ENCODE results near the gene ART1. TPM values are rescaled to one million over a fixed set of nuclear protein-coding genes. Genes with fewer than 3 reads are reported as not detected.

The ART1 gene
- total and polyA plus RNA-seq, 2 donors (not counting 3 experiments of a cell fraction or from before 2014, with no cell fraction given): not detected

GRCh38 chr11:3669128-3669527, 24.2 kb downstream of the ART1 start:
- Histone ChIP-seq H3K79me2 (ENCODE audit: control insufficient read depth, insufficient read depth, low read length) (no peaks in the 10 kb centered on the region), H3K4me2 (ENCODE audit: insufficient read depth, low read length) (no peak overlapping the region), H3K4me1 (ENCODE audit: control insufficient read depth, extremely low read depth, insufficient read depth, low read length) (no peaks in the 10 kb centered on the region), H3K27ac (ENCODE audit: insufficient read depth, low read depth, low read length) (no peak overlapping the region), H3K27me3 (ENCODE audit: control insufficient read depth in 2 of 2, insufficient read depth in 2 of 2, low read length in 2 of 2) (no peaks in the 10 kb centered on the region), H2AFZ (ENCODE audit: low read depth, low read length) (no peak overlapping the region), H4K20me1 (replicated peaks; ENCODE audit: control insufficient read depth, extremely low read depth, insufficient read depth, low read length) (no peaks in the 10 kb centered on the region), H3K4me3 (replicated peaks in 1 of 3; ENCODE audit: insufficient read depth in 1 of 3, low read depth in 1 of 3, low read length in 3 of 3) (no peak overlapping the region), H3K9ac (replicated peaks; ENCODE audit: extremely low read depth, insufficient read depth, low read length) (no peak overlapping the region), H3K36me3 (ENCODE audit: control insufficient read depth in 2 of 2, extremely low read depth in 1 of 2, insufficient read depth in 2 of 2, low read length in 2 of 2) (peaks cover 2 to 25% of the 10 kb centered on the region in 2 experiments), H3K9me1 (replicated peaks; ENCODE audit: control insufficient read depth, extremely low read depth, insufficient read depth, low read length) (no peaks in the 10 kb centered on the region), H3K9me3 (replicated peaks; ENCODE audit: control insufficient read depth, insufficient read depth, low read length) (no peaks in the 10 kb centered on the region)
- FAIRE-seq (no peak), DNase-seq (ENCODE audit: low read depth, low spot score) (no peak)
- intact Hi-C loops (cut with micrococcal nuclease) (no loop called here), dilution Hi-C loops (cut with MboI; ENCODE audit: extremely low pct_ligation_motif_present, low sequenced_read_pairs) (no loop called here)
- ChIA-PET POLR2A (no interaction called here), CTCF (no interaction called here)
- TF ChIP-seq POLR2A (IDR thresholded peaks at IDR 0.05; ENCODE audit: low read depth, low read length) (no peak), GATA2 (IDR thresholded peaks at IDR 0.05; ENCODE audit: insufficient read depth, insufficient read length, low read depth, low read length) (no peak), POLR2AphosphoS5 (IDR thresholded peaks at IDR 0.05; ENCODE audit: insufficient read depth, low read depth, low read length) (no peak), MYC (IDR thresholded peaks at IDR 0.05; ENCODE audit: low read depth, low read length) (no peak)
- BruUV-seq (replicated peaks): no TSS peak

GRCh38 chr11:3669742-3670183, 24.8 kb downstream of the ART1 start:
- ChIA-PET CTCF (interaction anchor here (1.5 kb wide), 1 partner anchor 12 kb away, joined by 3 read pairs; no protein-coding TSS in a partner anchor), POLR2A (no interaction called here)
- H2AFZ ChIP-seq (ENCODE audit: low read depth, low read length): no peak overlapping the region
- H3K27me3 ChIP-seq (ENCODE audit: control insufficient read depth in 2 of 2, insufficient read depth in 2 of 2, low read length in 2 of 2): no peaks in the 10 kb centered on the region
- H3K9me1 ChIP-seq (replicated peaks; ENCODE audit: control insufficient read depth, extremely low read depth, insufficient read depth, low read length): no peaks in the 10 kb centered on the region
- no TSS peak for BruUV-seq (replicated peaks)
- TF ChIP-seq CTCF (IDR thresholded peaks at IDR 0.05; ENCODE audit: extremely low read depth in 1 of 2, insufficient read depth in 1 of 2, low read depth in 1 of 2, low read length in 2 of 2) (no peak), FOS (IDR thresholded peaks at IDR 0.05; ENCODE audit: borderline replicate concordance, insufficient read depth, low read length) (no peak), JUN (IDR thresholded peaks at IDR 0.05; ENCODE audit: borderline replicate concordance, insufficient read depth, insufficient read length, low read depth) (no peak), GATA2 (IDR thresholded peaks at IDR 0.05; ENCODE audit: insufficient read depth, insufficient read length, low read depth, low read length) (no peak), MAX (IDR thresholded peaks at IDR 0.05; ENCODE audit: insufficient read depth, insufficient read length) (no peak), POLR2AphosphoS5 (IDR thresholded peaks at IDR 0.05; ENCODE audit: insufficient read depth, low read depth, low read length) (no peak), POLR2A (IDR thresholded peaks at IDR 0.05; ENCODE audit: low read depth, low read length) (no peak), MYC (IDR thresholded peaks at IDR 0.05; ENCODE audit: low read depth, low read length) (no peak), EZH2 (IDR thresholded peaks at IDR 0.05; ENCODE audit: borderline replicate concordance, low read depth, low read length, severe bottlenecking) (no peak)
- no peak overlapping the region for H3K27ac ChIP-seq (ENCODE audit: insufficient read depth, low read depth, low read length)
- intact Hi-C loops (cut with micrococcal nuclease): no loop called here
- DNase-seq (ENCODE audit: low read depth, low spot score) (no peak), FAIRE-seq (no peak)
- no peaks in the 10 kb centered on the region for H3K9me3 ChIP-seq (replicated peaks; ENCODE audit: control insufficient read depth, insufficient read depth, low read length)
- H3K36me3 ChIP-seq (ENCODE audit: control insufficient read depth in 2 of 2, extremely low read depth in 1 of 2, insufficient read depth in 2 of 2, low read length in 2 of 2): peaks cover 4 to 28% of the 10 kb centered on the region in 2 experiments
- H3K4me1 ChIP-seq (ENCODE audit: control insufficient read depth, extremely low read depth, insufficient read depth, low read length): no peaks in the 10 kb centered on the region
- H4K20me1 ChIP-seq (replicated peaks; ENCODE audit: control insufficient read depth, extremely low read depth, insufficient read depth, low read length): no peaks in the 10 kb centered on the region
- H3K9ac ChIP-seq (replicated peaks; ENCODE audit: extremely low read depth, insufficient read depth, low read length): no peak overlapping the region
- H3K4me2 ChIP-seq (ENCODE audit: insufficient read depth, low read length): no peak overlapping the region
- no peak overlapping the region for H3K4me3 ChIP-seq (replicated peaks in 1 of 3; ENCODE audit: insufficient read depth in 1 of 3, low read depth in 1 of 3, low read length in 3 of 3)
- no peaks in the 10 kb centered on the region for H3K79me2 ChIP-seq (ENCODE audit: control insufficient read depth, insufficient read depth, low read length)
- dilution Hi-C loops (cut with MboI; ENCODE audit: extremely low pct_ligation_motif_present, low sequenced_read_pairs): no loop called here

All from endothelial cell of umbilical vein (primary cell).